ENCODE results near the gene TMEM43. TPM values are rescaled to one million over a fixed set of nuclear protein-coding genes. Genes with fewer than 3 reads are reported as not detected.

TMEM43 gene
- total RNA-seq, 1 donor from 2014 or later, result 50.8 TPM

DNA sequence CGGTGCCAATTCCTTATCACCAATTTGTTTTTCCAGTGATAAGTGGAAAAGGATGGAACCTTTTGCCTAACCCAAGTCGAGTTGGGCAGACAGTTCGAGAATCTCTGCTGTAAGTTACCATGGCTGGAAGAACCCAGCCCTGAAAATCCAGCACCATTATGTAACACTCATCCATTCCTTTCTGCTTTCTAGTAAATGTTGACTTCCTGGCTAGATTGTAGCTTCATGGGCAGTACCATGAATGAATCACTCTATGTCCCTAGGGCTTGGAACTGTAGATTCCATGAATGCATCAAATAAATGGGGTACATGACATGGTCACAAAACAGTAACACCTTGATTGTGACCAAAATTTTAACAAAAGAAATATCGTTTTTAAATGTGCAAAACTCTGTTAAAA is 14.2 kb upstream of the TMEM43 start:
- DNase-seq, result no peak
- no peaks in the 10 kb centered on the region for H3K9me3 Mint-ChIP-seq (ENCODE audit: unreplicated experiment)
- H3K4me1 Mint-ChIP-seq (ENCODE audit: low read depth, unreplicated experiment), result no peaks in the 10 kb centered on the region
- H3K27me3 Mint-ChIP-seq (ENCODE audit: unreplicated experiment), result no peaks in the 10 kb centered on the region
- H3K4me3 Mint-ChIP-seq (ENCODE audit: unreplicated experiment), result no peak overlapping the region
- no peaks in the 10 kb centered on the region for H3K36me3 Mint-ChIP-seq (ENCODE audit: unreplicated experiment)
- TF ChIP-seq, protein P1, sequence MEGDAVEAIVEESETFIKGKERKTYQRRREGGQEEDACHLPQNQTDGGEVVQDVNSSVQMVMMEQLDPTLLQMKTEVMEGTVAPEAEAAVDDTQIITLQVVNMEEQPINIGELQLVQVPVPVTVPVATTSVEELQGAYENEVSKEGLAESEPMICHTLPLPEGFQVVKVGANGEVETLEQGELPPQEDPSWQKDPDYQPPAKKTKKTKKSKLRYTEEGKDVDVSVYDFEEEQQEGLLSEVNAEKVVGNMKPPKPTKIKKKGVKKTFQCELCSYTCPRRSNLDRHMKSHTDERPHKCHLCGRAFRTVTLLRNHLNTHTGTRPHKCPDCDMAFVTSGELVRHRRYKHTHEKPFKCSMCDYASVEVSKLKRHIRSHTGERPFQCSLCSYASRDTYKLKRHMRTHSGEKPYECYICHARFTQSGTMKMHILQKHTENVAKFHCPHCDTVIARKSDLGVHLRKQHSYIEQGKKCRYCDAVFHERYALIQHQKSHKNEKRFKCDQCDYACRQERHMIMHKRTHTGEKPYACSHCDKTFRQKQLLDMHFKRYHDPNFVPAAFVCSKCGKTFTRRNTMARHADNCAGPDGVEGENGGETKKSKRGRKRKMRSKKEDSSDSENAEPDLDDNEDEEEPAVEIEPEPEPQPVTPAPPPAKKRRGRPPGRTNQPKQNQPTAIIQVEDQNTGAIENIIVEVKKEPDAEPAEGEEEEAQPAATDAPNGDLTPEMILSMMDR (IDR thresholded peaks at IDR 0.05; ENCODE audit: partially characterized antibody, unreplicated experiment), result no peak
- no peak overlapping the region for H3K27ac Mint-ChIP-seq (ENCODE audit: unreplicated experiment)

DNA sequence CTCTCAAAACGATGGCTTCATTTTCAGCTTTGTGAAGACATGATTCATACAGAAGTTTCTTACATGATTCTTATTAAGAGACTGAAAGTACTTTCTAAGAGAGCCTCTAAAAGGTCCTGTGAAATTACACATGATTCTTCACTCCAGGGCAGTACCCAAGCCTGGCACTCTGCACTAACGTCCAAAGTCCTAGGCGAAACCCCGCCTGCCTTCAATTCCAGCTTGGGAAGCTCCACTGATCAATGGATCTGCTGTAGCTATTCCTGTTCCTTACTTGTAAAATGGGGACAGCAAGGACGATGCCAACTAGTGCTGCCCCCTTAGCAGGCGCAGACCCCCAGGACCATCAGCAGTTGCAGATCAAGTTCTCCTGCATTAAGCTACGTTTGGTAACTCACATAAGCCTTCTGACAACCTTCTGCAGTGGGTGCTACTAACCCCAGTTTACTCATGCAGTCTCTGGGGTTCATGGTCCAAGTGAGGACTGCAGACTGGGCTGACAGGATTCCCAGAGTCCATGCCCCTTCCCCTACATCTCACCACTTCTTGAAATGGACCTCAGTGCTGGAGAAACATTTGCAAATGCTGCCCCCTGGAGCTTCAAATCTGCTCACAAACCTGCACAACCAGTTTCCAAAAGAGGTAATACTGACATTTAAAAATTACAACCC is 10.8 kb upstream of the TMEM43 start:
- H3K27me3 Mint-ChIP-seq (ENCODE audit: unreplicated experiment), result no peaks in the 10 kb centered on the region
- H3K4me3 Mint-ChIP-seq (ENCODE audit: unreplicated experiment), result no peak overlapping the region
- H3K36me3 Mint-ChIP-seq (ENCODE audit: unreplicated experiment), result no peaks in the 10 kb centered on the region
- H3K4me1 Mint-ChIP-seq (ENCODE audit: low read depth, unreplicated experiment), result no peaks in the 10 kb centered on the region
- no peak overlapping the region for H3K27ac Mint-ChIP-seq (ENCODE audit: unreplicated experiment)
- H3K9me3 Mint-ChIP-seq (ENCODE audit: unreplicated experiment), result no peaks in the 10 kb centered on the region
- DNase-seq, result no peak
- TF ChIP-seq, protein P1 (IDR thresholded peaks at IDR 0.05; ENCODE audit: partially characterized antibody, unreplicated experiment), result no peak

DNA sequence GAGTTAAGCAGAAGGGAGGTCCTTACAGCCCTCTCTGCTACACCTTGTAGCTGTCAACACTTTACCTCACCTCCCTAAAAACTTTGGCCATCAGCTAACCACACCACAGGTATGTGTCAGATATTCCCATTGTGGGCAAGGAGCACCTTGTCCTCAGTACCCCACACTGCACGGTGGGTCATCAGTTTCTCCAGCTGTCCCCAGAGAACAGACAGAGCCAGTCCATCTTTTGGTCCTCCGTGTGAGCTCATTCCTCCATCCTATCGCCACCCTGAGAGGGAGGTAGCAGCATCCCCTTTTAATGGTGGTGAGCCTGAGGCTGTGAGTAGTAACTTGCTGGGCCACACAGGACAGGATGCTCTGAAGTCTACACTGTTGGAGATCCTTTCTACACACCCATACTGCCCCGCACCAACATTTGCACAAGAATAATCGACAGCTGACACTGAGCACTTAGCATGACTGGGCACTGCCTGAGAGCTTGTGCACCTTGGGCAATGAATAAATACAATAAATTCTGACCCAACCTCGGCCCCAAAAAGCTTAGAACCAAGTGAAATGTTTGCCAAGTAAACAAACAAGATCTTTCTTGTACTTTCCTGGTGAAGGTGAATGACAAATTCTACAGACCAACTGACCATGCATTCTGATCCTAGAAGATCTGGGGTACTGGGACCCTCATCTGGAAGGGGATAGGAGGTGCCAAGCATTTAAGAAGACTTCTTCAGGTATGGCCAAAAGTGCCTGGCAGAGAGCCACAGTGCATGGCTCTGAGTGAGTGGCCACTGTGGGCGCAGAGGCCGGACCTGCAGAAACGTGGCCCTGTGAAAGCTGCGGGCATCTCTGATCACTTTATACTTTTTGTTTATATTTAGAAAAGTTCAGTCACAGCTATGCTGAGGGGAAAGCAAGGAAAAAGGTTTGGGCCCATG is 7.1 kb upstream of the TMEM43 start:
- H3K36me3 Mint-ChIP-seq (ENCODE audit: unreplicated experiment), result peaks cover 7% of the 10 kb centered on the region

DNA sequence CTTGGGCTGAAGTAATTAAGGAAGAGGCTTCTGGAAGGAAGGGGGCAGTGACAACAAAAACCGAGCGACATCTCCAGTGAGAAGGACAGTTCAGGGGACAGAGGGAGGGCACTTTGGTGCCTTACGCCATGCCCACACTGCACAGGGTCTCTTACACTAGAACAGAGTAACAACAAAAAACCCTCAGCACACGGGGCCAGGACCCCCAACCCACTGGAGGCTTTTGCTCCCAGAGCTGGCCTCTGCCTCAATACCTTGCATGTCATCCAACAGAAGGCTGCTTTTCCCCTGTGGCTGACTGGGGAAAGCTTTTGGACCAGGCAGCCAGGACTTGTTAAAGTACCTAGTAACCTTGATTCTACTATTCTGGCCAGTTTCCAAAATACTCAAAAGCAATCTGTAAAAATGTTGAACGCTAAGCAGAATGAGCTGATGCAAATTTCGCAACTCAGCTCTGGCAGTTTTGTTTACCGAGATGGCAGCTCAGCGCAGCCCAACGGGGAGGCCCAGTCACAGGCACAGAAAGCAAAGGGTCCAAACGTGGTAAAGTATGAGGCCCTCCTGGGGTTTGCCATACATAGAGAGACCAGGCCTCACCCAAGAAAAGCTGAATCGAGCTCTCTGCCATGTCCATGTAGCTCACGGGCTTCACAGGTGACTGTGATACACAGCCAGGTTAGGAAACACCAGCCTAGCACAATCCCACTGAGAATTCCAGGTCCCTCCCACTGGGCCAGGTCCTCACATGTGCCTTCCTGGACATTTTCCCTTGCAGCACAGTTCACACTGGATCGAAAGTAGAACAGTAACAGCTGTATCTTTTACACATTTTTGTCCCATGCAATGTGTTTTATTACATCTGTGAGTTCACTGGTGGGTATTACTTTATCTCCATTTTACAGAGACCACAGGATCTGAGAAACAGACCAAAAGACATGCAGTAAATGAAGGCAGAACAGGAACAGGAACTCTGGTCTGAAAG is 6.2 kb upstream of the TMEM43 start:
- H3K4me1 Mint-ChIP-seq (ENCODE audit: low read depth, unreplicated experiment), result peaks cover 3% of the 10 kb centered on the region
- no peaks in the 10 kb centered on the region for H3K27me3 Mint-ChIP-seq (ENCODE audit: unreplicated experiment)
- no peak for DNase-seq
- peaks cover 7% of the 10 kb centered on the region for H3K36me3 Mint-ChIP-seq (ENCODE audit: unreplicated experiment)
- H3K27ac Mint-ChIP-seq (ENCODE audit: unreplicated experiment), result no peak overlapping the region
- TF ChIP-seq, protein P1 (IDR thresholded peaks at IDR 0.05; ENCODE audit: partially characterized antibody, unreplicated experiment), result no peak
- peaks cover 4% of the 10 kb centered on the region for H3K9me3 Mint-ChIP-seq (ENCODE audit: unreplicated experiment)
- H3K4me3 Mint-ChIP-seq (ENCODE audit: unreplicated experiment), result no peak overlapping the region

More for the DNA sequence above, 7.1 kb upstream of the TMEM43 start:
- Mint-ChIP-seq H3K27ac (ENCODE audit: unreplicated experiment) (no peak overlapping the region), H3K9me3 (ENCODE audit: unreplicated experiment) (peaks cover 1% of the 10 kb centered on the region), H3K27me3 (ENCODE audit: unreplicated experiment) (no peaks in the 10 kb centered on the region), H3K4me3 (ENCODE audit: unreplicated experiment) (no peak overlapping the region), H3K4me1 (ENCODE audit: low read depth, unreplicated experiment) (no peaks in the 10 kb centered on the region)
- TF ChIP-seq, protein P1 (IDR thresholded peaks at IDR 0.05; ENCODE audit: partially characterized antibody, unreplicated experiment), result no peak
- no peak for DNase-seq

Data from glutamatergic neuron (in vitro differentiated cells).